Measurements from ENCODE around the gene MAGEB3.

GRCh38 chrX:30270639-30271038 lies 40.2 kb downstream of the MAGEB3 start:
- no peak for TF ChIP-seq JUND (IDR thresholded peaks at IDR 0.05)
- TF ChIP-seq, protein P1, sequence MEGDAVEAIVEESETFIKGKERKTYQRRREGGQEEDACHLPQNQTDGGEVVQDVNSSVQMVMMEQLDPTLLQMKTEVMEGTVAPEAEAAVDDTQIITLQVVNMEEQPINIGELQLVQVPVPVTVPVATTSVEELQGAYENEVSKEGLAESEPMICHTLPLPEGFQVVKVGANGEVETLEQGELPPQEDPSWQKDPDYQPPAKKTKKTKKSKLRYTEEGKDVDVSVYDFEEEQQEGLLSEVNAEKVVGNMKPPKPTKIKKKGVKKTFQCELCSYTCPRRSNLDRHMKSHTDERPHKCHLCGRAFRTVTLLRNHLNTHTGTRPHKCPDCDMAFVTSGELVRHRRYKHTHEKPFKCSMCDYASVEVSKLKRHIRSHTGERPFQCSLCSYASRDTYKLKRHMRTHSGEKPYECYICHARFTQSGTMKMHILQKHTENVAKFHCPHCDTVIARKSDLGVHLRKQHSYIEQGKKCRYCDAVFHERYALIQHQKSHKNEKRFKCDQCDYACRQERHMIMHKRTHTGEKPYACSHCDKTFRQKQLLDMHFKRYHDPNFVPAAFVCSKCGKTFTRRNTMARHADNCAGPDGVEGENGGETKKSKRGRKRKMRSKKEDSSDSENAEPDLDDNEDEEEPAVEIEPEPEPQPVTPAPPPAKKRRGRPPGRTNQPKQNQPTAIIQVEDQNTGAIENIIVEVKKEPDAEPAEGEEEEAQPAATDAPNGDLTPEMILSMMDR (IDR thresholded peaks at IDR 0.05 in 2 of 3, conservative IDR thresholded peaks at IDR 0.05 in 1 of 3; ENCODE audit: borderline replicate concordance in 1 of 3, insufficient read depth in 1 of 3, low read depth in 2 of 3, low read length in 2 of 3), result no peak
- TF ChIP-seq, protein P2, sequence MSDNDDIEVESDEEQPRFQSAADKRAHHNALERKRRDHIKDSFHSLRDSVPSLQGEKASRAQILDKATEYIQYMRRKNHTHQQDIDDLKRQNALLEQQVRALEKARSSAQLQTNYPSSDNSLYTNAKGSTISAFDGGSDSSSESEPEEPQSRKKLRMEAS (IDR thresholded peaks at IDR 0.05), result no peak
- TF ChIP-seq EZH2 (IDR thresholded peaks at IDR 0.05), result no peak
- no peak for TF ChIP-seq SRF (IDR thresholded peaks at IDR 0.05; ENCODE audit: low read depth)
- TF ChIP-seq FOSL1 (IDR thresholded peaks at IDR 0.05; ENCODE audit: low read depth), result no peak
- no peak for TF ChIP-seq CBX3 (IDR thresholded peaks at IDR 0.05; ENCODE audit: low read depth)
- TF ChIP-seq POLR2AphosphoS5 (IDR thresholded peaks at IDR 0.05; ENCODE audit: low read depth, low read length), result no peak
- TF ChIP-seq SIN3A (IDR thresholded peaks at IDR 0.05; ENCODE audit: low read depth), result no peak
- no peak for TF ChIP-seq POLR2A (IDR thresholded peaks at IDR 0.05; ENCODE audit: borderline replicate concordance, extremely low read depth, insufficient read depth, insufficient read length)
